WTC11 (cell line): ENCODE data around the gene PRKCZ. TPM values are rescaled to one million over a fixed set of nuclear protein-coding genes. Genes with fewer than 3 reads are reported as not detected.
"Not testable (repeated sequence)": the region's sequence is repeated elsewhere in the genome, so short reads cannot be mapped to it uniquely, and the experiment has no call there.

Experiments
- ATAC-seq: fragments of 200-7000 bp; cut with Tn5 transposase; 2 replicates; pipeline ENCODE4 v1.10.0; 2021; ENCODE audit warnings: mild to moderate bottlenecking, moderate library complexity
- CTCF ChIA-PET: fragments of 300-600 bp; sonication (Branson Sonifier 250); formaldehyde crosslinking; loops from one replicate; lab custom pipeline; 2021; ENCODE audit warnings: antibody characterized with exemption; lab: Charles Lee
- POLR2A ChIA-PET: fragments of 350-600 bp; sonication (Branson Sonifier 250); formaldehyde crosslinking; loops from one replicate; lab custom pipeline; 2021; ENCODE audit warnings: antibody characterized with exemption; lab: Charles Lee
- DNase-seq: peaks from one replicate; pipeline ENCODE4 v3.0.0; 2021; ENCODE audit warnings: low spot score
- H3K27ac Mint-ChIP-seq: 2 replicates; pipeline ENCODE4 v1.8.0; 2021; ENCODE audit warnings: mixed read lengths
- H3K27me3 Mint-ChIP-seq: 2 replicates; pipeline ENCODE4 v1.8.0; 2021; ENCODE audit warnings: low read depth, mild to moderate bottlenecking, moderate library complexity, mixed read lengths
- H3K36me3 Mint-ChIP-seq: 2 replicates; pipeline ENCODE4 v1.8.0; 2021; ENCODE audit warnings: mixed read lengths
- H3K4me1 Mint-ChIP-seq: 2 replicates; pipeline ENCODE4 v1.8.0; 2022; ENCODE audit warnings: mixed read lengths
- H3K4me3 Mint-ChIP-seq: 2 replicates; pipeline ENCODE4 v1.8.0; 2021; ENCODE audit warnings: mild to moderate bottlenecking, moderate library complexity, mixed read lengths
- H3K9me3 Mint-ChIP-seq: 2 replicates; pipeline ENCODE4 v1.8.0; 2021; ENCODE audit warnings: mixed read lengths
- AR ChIP-seq: fragments of 250-450 bp; sonication (Bioruptor Pico); IDR thresholded peaks from 2 replicates; pipeline ENCODE4 v1.9.0; 2021; ENCODE audit warnings: mild to moderate bottlenecking
- ATF3 ChIP-seq: sonication (generic); formaldehyde crosslinking; conservative IDR thresholded peaks from 2 replicates; pipeline ENCODE4 v1.8.1; 2022; ENCODE audit warnings: mild to moderate bottlenecking, missing genetic modification reagents
- CBFB ChIP-seq: sonication (generic); formaldehyde crosslinking; IDR thresholded peaks from 2 replicates; pipeline ENCODE4 v1.8.1; 2022; ENCODE audit warnings: mild to moderate bottlenecking, low read depth, missing genetic modification reagents
- FOXK1 ChIP-seq: sonication (generic); formaldehyde crosslinking; IDR thresholded peaks from 2 replicates; pipeline ENCODE4 v1.8.0; 2022; ENCODE audit warnings: mild to moderate bottlenecking, moderate library complexity, missing genetic modification reagents
- FOXP4 ChIP-seq: sonication (generic); formaldehyde crosslinking; IDR thresholded peaks from 2 replicates; pipeline ENCODE4 v1.8.0; 2022; ENCODE audit warnings: mild to moderate bottlenecking, missing genetic modification reagents
- GABPB1 ChIP-seq: sonication (generic); formaldehyde crosslinking; IDR thresholded peaks from 2 replicates; pipeline ENCODE4 v1.8.1; 2023; ENCODE audit warnings: mild to moderate bottlenecking, missing genetic modification reagents
- MAX ChIP-seq: sonication (generic); formaldehyde crosslinking; IDR thresholded peaks from 2 replicates; pipeline ENCODE4 v1.8.0; 2022; ENCODE audit warnings: mild to moderate bottlenecking, missing genetic modification reagents
- TCF7 ChIP-seq: sonication (generic); formaldehyde crosslinking; IDR thresholded peaks from 2 replicates; pipeline ENCODE4 v1.8.0; 2022; ENCODE audit warnings: mild to moderate bottlenecking, low read depth, missing genetic modification reagents, moderate library complexity
- TEAD1 ChIP-seq: sonication (generic); formaldehyde crosslinking; IDR thresholded peaks from 2 replicates; pipeline ENCODE4 v1.8.0; 2022; ENCODE audit warnings: mild to moderate bottlenecking, missing genetic modification reagents
- ZNF219 ChIP-seq: sonication (generic); formaldehyde crosslinking; IDR thresholded peaks from 2 replicates; pipeline ENCODE4 v1.8.0; 2023; ENCODE audit warnings: missing genetic modification reagents, mild to moderate bottlenecking, borderline replicate concordance
- ZNF263 ChIP-seq: sonication (generic); formaldehyde crosslinking; IDR thresholded peaks from 2 replicates; pipeline ENCODE4 v1.8.1; 2022; ENCODE audit warnings: low read depth, mild to moderate bottlenecking, moderate library complexity, missing genetic modification reagents
- ZNF396 ChIP-seq: fragments of 250-450 bp; sonication (Bioruptor Pico); IDR thresholded peaks from 2 replicates; pipeline ENCODE4 v1.8.0; 2021; ENCODE audit warnings: mild to moderate bottlenecking, moderate library complexity, borderline replicate concordance
- ZNF671 ChIP-seq: fragments of 250-450 bp; sonication (Bioruptor Pico); IDR thresholded peaks from 2 replicates; pipeline ENCODE4 v1.8.0; 2021; ENCODE audit warnings: mild to moderate bottlenecking
- total RNA-seq: library from RNA; stranded (reverse); gene quantifications from 3 replicates; pipeline ENCODE4 v1.2.3, GENCODE V29; 2021
- TF ChIP-seq, protein P1 (sequence below): sonication (generic); formaldehyde crosslinking; IDR thresholded peaks from 2 replicates; pipeline ENCODE4 v1.8.0; 2023; ENCODE audit warnings: mild to moderate bottlenecking, missing genetic modification reagents
- TF ChIP-seq, protein P2 (sequence below): sonication (generic); formaldehyde crosslinking; conservative IDR thresholded peaks from 2 replicates; pipeline ENCODE4 v1.8.1; 2023; ENCODE audit warnings: mild to moderate bottlenecking, low read depth, missing genetic modification reagents, moderate library complexity
- TF ChIP-seq, protein P3 (sequence below): sonication (generic); formaldehyde crosslinking; IDR thresholded peaks from 2 replicates; pipeline ENCODE4 v1.8.0; 2022; ENCODE audit warnings: mild to moderate bottlenecking, missing genetic modification reagents

PRKCZ gene
- total RNA-seq, 1 experiment from 2014 or later: 52.5 TPM

DNA sequence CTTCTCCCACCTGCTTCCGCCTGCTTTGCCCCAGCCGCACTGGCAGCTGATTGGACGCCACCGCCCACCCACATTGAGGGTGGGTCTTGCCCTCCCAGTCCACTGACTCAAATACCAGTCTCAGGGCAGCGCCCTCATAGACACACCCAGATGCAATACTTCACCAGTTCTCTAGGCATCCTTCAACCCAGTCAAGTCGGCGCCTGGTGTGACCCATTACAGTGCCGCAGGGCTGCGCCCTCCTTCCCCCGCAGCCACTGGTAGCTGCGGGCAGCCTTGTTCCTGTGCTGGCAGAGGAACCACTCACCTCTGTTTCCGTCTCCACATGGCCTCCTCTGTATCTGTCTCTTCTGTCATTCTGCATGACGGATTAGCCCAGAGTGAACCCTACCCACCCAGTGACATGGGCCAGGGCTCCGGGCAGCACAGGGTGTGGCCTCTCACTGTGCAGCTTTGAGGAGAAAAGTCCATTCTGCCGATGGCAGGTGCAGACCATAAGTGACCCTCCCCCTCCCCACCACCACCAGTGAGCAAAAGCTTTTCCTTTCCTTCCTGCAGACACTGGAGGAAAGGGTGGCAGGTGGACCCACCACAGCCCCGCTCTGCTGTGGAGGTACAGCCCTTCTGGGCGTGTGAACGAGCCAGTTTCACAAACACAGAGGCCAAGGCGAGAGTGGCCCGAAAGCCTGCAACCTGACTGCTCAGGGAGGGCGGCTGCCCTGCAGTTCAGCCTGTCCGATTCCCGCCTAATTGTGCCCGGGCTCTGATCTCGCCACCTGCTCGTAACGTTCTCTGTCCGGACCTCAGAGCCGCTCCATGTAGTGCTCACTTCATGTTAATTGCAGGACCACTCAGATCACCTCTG is 87.3 kb downstream of the PRKCZ start (continued):
- TF ChIP-seq, protein P1, sequence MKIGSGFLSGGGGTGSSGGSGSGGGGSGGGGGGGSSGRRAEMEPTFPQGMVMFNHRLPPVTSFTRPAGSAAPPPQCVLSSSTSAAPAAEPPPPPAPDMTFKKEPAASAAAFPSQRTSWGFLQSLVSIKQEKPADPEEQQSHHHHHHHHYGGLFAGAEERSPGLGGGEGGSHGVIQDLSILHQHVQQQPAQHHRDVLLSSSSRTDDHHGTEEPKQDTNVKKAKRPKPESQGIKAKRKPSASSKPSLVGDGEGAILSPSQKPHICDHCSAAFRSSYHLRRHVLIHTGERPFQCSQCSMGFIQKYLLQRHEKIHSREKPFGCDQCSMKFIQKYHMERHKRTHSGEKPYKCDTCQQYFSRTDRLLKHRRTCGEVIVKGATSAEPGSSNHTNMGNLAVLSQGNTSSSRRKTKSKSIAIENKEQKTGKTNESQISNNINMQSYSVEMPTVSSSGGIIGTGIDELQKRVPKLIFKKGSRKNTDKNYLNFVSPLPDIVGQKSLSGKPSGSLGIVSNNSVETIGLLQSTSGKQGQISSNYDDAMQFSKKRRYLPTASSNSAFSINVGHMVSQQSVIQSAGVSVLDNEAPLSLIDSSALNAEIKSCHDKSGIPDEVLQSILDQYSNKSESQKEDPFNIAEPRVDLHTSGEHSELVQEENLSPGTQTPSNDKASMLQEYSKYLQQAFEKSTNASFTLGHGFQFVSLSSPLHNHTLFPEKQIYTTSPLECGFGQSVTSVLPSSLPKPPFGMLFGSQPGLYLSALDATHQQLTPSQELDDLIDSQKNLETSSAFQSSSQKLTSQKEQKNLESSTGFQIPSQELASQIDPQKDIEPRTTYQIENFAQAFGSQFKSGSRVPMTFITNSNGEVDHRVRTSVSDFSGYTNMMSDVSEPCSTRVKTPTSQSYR (CRISPR knock-in tag): no peak
- TF ChIP-seq, all 79 proteins: peak for 0

- POLR2A ChIA-PET: interaction anchor here (0.6 to 1.0 kb wide), 2 partner anchors 24 to 82 kb away, joined by 3 to 9 read pairs; no protein-coding TSS in a partner anchor
- ATAC-seq, H3K9me3 Mint-ChIP-seq, H3K4me1 Mint-ChIP-seq, H3K4me3 Mint-ChIP-seq, H3K36me3 Mint-ChIP-seq, DNase-seq, H3K27me3 Mint-ChIP-seq: not testable (repeated sequence)
- CTCF ChIA-PET: interaction anchor here (0.5 to 3.0 kb wide), 19 partner anchors 8 to 373 kb away, joined by 3 to 49 read pairs (median 8); partner anchors contain the start of gene GABRD
- H3K27ac Mint-ChIP-seq: 0 out of 2 replicates have a peak overlapping the region, but pooled peaks have one; percentile 33
Measured at GRCh38 chr1:2139156-2139555, 88.9 kb downstream of the PRKCZ start.

GRCh38 chr1:2141025-2141424 is 90.8 kb downstream of the PRKCZ start:
- H3K36me3 Mint-ChIP-seq: 0 out of 2 replicates have a peak, but pooled peaks cover 2% of the 10 kb centered on the region
- H3K4me3 Mint-ChIP-seq: no peak overlapping the region
- CTCF ChIA-PET: interaction anchor here (0.7 to 3.0 kb wide), 12 partner anchors 10 to 197 kb away, joined by 3 to 49 read pairs (median 6); no protein-coding TSS in a partner anchor
- no peak for ATAC-seq
- H3K27ac Mint-ChIP-seq: no peak overlapping the region
- no peaks in the 10 kb centered on the region for H3K27me3 Mint-ChIP-seq
- H3K4me1 Mint-ChIP-seq: no peaks in the 10 kb centered on the region
- no peak for TF ChIP-seq FOXK1 (CRISPR knock-in tag)
- no peak for TF ChIP-seq AR (CRISPR knock-in tag)
- TF ChIP-seq ZNF671 (CRISPR knock-in tag): no peak
- no peak for TF ChIP-seq MAX (CRISPR knock-in tag)
- TF ChIP-seq ATF3 (CRISPR knock-in tag): no peak
- TF ChIP-seq FOXP4: no peak
- no peak for TF ChIP-seq ZNF263 (CRISPR knock-in tag)
- TF ChIP-seq ZNF219 (CRISPR knock-in tag): no peak
- TF ChIP-seq TEAD1 (CRISPR knock-in tag): no peak
- TF ChIP-seq CBFB (CRISPR knock-in tag): no peak
- no peak for TF ChIP-seq TCF7 (CRISPR knock-in tag)
- TF ChIP-seq, protein P2, sequence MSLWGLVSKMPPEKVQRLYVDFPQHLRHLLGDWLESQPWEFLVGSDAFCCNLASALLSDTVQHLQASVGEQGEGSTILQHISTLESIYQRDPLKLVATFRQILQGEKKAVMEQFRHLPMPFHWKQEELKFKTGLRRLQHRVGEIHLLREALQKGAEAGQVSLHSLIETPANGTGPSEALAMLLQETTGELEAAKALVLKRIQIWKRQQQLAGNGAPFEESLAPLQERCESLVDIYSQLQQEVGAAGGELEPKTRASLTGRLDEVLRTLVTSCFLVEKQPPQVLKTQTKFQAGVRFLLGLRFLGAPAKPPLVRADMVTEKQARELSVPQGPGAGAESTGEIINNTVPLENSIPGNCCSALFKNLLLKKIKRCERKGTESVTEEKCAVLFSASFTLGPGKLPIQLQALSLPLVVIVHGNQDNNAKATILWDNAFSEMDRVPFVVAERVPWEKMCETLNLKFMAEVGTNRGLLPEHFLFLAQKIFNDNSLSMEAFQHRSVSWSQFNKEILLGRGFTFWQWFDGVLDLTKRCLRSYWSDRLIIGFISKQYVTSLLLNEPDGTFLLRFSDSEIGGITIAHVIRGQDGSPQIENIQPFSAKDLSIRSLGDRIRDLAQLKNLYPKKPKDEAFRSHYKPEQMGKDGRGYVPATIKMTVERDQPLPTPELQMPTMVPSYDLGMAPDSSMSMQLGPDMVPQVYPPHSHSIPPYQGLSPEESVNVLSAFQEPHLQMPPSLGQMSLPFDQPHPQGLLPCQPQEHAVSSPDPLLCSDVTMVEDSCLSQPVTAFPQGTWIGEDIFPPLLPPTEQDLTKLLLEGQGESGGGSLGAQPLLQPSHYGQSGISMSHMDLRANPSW: no peak
- TF ChIP-seq GABPB1 (CRISPR knock-in tag): no peak
- TF ChIP-seq, protein P3, sequence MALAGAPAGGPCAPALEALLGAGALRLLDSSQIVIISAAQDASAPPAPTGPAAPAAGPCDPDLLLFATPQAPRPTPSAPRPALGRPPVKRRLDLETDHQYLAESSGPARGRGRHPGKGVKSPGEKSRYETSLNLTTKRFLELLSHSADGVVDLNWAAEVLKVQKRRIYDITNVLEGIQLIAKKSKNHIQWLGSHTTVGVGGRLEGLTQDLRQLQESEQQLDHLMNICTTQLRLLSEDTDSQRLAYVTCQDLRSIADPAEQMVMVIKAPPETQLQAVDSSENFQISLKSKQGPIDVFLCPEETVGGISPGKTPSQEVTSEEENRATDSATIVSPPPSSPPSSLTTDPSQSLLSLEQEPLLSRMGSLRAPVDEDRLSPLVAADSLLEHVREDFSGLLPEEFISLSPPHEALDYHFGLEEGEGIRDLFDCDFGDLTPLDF (CRISPR knock-in tag): no peak
- TF ChIP-seq ZNF396 (CRISPR knock-in tag): no peak
- H3K9me3 Mint-ChIP-seq: no peaks in the 10 kb centered on the region
- no peak for DNase-seq
- POLR2A ChIA-PET: interaction anchor here (0.7 kb wide), 1 partner anchor 140 kb away, joined by 3 read pairs; no protein-coding TSS in a partner anchor
